Stimulated activated naive CD8-positive, alpha-beta T cell treated with anti-CD3 and anti-CD28 coated beads, Interleukin-15, Interleukin-2, amounts not matched to agents 100 U/mL and 50 U/mL, for 24 hours (primary cell): ENCODE measurements around the gene ZNF341.

ENCODE experiments used
- ATAC-seq: fragments of 150-1000 bp; cut with Tn5 transposase; one replicate; pipeline ENCODE4 v1.10.0; 2021
- DNase-seq: peaks from one replicate; pipeline ENCODE4 v3.0.0; 2021

The ZNF341 gene

DNA sequence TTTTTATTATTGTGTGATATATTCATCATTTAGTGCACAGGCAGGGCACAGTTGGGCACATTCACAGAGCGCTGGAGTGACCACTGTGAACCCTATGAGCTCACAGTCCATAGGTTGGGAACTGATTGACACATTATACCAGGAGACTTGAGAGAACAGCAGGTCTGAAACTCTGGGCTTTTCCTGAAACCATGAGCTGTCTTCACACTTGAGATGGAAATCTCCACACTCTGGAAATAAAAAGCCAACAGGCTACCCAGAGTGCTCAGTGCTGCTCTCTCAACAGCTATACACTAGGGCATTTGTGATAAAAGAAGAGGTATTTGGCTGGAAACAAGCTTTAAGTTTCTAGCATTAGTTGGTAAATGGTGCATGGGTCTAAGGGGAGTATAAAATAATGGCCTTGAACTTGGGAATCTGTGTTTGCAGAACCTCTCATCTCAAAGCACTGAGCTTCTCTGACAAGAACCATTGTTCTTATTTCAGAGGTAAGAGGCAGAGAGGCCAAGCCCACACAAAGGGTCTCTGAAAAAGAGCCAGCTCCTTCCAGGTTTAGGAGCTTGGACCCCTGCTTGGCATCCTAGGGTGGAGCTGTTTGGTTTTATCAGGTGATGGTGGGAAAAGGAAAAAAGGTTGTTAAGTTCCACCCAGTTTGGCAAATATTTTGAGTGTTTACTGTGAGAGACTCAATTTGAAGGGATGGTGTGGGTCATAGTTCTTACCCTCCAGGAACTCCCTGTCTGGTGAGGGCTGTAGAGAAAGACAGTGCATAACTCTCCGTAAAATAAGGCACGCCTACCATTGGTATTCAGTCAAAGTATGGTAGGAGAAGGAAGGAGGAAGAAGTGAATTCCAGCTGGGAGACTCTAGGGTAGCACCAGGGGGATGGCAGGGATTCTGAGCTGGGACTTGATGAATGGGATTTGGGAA is 93.8 kb downstream of the ZNF341 start:
- DNase-seq = no peak
- ATAC-seq = no peak

DNA sequence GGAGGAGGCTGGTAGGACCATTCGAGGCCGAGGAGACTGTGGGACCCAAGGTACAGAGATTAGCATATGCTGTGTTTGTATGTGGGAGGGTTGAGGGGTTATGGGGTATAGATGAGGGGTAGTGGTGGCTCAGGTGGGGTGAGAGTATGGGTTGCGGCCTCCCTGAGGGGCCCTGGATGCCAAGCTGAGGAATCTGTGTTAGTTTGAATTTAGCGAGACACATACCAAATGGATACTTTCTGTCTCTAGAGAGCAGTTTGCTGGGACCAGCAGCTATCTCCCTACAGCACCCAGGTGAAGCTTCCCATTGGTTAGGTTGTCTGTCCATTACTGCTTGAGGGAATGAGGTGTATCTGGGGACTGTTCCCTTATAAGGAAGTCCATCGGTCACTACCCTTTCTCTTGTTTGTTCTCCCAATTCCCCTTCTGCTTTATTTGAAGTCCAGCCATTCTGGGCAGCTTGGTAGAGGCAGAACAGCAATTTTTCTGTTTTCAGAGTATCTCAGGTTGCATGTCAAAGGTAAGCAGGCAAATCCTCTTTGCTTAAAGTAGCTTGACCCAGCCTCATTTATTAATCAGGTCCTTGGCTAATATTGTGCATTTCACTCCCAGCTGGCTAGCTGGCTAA is 94.6 kb downstream of the ZNF341 start:
- no peak for DNase-seq

GRCh38 chr20:33827109-33827508 is 95.3 kb downstream of the ZNF341 start:
- no peak for ATAC-seq
- no peak for DNase-seq

More for the DNA sequence above, 94.6 kb downstream of the ZNF341 start:
- ATAC-seq = no peak

- no peak for DNase-seq
- no peak for ATAC-seq
Measured at GRCh38 chr20:33827634-33828325, 96.0 kb downstream of the ZNF341 start.

DNA sequence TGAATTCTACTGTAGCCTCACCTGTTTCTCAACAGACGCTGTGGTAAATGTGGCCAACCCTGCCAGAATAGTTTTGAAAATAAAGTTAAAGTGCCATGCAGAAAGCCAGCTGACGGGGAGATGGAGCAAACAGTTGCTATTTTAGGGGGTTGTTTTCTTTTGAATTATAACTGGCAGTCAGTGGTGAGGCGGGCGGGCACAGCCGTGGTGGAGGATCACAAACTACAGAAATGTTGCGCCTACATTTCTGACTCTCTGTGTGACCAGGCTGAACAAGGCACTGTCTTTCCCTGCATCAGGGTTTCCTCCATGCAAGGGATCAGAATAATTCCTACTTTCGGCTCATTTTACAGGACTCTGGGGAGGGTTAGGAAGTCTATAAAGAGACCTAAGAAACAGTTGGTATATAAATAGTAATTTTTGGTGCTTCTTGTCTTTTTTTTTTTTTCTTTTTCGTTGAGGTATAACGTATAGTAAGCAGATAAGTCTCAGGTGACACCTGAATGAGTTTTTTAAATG is 96.6 kb downstream of the ZNF341 start:
- ATAC-seq (no peak), DNase-seq (no peak)

DNA sequence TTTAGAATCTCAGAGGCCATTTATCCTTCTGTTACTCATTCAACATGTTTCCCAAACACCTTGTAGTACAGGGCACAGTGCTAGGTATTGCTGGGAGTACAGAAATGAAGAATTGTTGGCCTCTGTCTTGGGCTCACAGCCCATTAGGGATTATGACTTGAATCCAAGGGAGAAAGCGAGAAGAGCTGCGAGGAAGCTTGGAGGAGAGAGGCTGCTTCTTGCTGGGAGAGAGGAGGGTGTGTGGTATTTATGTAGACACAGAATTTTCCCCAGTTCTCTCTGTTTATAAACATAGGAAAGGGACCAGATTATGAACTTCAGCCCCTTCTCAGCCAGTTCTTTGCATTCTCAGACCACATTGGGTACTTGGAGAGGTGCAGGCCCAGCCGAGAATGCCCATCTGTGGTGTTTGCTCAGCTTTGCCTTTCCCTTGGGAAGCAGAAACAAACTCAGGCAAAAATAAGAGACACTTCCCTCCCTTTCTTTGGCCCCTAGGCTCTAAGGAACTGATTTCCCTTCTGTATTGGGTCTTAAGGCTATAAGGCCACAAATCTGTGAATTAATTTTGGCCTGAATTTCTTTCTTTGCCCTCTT is 97.3 kb downstream of the ZNF341 start:
- DNase-seq (no peak), ATAC-seq (no peak)

DNA sequence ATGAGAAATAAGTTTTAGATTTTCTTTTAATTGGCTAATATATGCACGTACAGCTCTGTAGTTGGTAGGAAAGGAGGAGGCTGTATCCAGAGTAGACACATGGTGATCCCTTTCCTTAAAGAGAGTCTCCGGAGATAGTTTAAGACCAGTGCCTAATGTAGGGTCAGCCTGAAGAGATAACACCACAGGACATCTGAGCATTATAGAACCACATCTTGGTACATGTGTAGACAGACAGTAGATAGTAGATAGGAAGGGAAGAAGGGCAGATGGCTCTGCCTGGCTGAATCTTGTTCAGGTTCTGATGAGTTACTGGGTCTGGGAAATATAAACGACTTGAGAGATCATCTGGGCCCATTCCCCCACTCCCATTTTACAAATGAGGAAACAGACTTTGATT is 97.8 kb downstream of the ZNF341 start:
- ATAC-seq = no peak
- no peak for DNase-seq

DNA sequence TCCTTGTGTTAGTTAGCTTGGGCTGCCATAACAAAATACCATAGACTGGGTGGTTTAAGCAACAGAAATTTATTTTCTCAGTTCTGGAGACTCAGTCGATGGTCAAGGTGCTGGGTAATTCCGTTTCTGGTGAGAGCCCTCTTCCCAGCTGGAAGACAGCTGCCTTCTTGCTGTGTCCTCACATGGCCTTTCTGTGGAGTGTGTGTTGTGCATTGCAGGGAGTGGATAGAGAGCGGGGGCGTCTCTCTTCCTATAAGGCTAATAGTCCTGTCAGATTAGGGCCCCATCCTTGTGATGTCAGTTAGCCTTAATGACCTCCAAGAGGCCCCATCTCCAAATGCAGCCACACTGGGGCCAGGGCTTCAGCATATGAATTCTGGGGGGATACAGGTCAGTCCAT is 98.6 kb downstream of the ZNF341 start:
- ATAC-seq (no peak), DNase-seq (no peak)

- ATAC-seq (no peak), DNase-seq (no peak)
Measured at GRCh38 chr20:33832103-33832804, 100.5 kb downstream of the ZNF341 start.

- ATAC-seq (no peak), DNase-seq (no peak)
Measured at GRCh38 chr20:33833333-33833732, 101.5 kb downstream of the ZNF341 start.

DNA sequence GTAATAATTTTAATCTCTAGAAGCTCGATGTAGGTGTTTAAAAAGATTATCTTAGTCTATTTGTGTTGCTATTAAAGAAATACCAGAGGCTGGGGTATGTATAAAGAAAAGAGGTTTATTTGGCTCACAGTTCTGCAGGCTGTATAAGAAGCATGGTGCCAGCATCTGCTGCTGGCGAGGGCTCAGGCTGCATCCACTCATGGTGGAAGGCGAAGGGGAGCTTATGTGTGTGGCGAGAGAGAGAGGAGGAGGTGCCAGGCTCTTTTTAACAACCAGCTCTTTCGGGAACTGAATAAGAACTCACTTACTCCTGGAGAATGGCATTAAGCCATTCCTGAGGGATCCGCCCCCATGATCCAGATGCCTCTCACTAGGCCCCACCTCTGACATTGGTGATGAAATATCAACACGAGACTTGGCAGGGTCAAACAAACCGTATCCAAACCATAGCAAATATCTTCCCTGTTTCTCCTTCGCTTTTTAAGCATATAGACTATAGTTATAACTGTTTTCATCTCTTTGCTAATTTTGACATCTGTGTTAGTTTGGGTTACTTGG is 103.9 kb downstream of the ZNF341 start:
- DNase-seq = no peak
- no peak for ATAC-seq

GRCh38 chr20:33836277-33836676 is 104.5 kb downstream of the ZNF341 start:
- ATAC-seq = no peak

DNA sequence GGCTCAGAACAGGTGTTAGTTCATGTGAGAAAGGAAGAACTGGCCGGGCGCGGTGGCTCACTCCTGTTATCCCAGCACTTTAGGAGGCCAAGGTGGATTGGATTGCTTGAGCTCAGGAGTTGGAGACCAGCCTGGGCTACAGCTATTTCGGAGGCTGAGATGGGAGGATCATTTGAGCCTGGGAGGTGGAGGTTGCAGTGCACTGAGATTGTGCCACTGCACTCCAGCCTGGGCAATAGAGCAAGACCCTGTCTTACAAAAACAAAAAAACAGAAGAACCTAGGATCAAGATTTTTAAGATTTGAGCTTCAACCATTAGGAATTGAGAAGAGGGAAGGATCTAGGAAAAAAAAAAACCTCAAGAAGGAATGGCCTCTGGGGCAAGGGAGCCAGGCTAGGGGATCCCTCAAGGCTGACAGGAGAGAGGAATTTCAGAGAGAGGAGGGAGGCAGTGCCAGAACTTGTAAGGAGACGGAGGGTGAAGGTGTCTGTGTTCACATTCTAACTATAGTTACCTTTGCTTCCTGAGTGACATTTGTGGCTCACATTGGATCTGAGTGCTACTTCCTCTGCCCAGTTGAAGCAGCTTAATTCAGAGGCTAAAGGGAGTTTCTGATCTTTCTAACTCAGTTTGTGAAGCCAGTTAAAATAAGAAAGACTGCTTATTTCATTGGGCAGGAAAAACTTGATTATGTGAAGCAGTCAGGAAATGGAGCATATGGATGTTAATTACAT is 105.5 kb downstream of the ZNF341 start:
- ATAC-seq = no peak
- no peak for DNase-seq

More at GRCh38 chr20:33836277-33836676, 104.5 kb downstream of the ZNF341 start:
- DNase-seq = no peak

DNA sequence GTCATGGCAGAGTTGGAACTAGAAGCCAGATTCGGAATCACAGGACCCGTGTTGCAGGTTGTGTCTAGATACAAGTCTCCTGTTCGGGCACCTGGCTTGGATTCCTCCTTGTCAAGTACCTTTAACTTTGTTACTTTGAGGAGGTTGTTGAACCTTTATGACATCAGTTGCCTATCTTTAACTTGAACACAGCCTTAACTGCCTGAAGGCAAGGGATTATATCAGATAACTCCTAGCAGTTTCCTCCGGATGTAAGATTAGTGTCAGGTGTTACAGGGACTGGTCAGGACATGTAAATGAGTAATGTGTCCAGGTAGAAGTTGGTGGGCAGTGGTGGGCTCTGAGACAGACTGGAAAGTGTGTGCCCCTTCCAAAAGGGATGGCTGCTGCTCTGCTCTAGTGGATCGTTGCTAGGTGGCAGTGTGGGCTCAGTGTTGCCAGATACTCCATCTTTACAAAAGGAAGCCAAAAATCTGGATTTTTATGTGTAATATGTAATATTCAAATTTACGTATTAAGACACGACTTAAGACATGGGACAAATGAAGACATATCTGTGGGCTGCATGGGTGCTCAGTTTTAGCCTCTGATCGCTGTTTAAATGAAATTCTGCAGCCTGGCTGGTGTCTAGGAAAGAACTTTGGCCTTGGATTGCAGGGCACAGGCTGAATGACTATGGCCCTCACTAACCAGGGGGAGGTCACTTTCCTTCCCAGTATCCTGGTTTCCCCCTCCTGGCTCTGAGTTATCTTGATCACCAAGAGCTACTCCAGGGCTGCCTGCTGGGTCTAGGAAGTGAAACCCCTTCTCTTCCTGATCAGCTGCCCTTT is 106.5 kb downstream of the ZNF341 start:
- ATAC-seq = no peak

GRCh38 chr20:33839591-33839990 is 107.8 kb downstream of the ZNF341 start:
- no peak for DNase-seq
- no peak for ATAC-seq

More for the DNA sequence above, 106.5 kb downstream of the ZNF341 start:
- DNase-seq = no peak

- ATAC-seq = no peak
- DNase-seq = no peak
Measured at GRCh38 chr20:33840160-33840559, 108.4 kb downstream of the ZNF341 start.

DNA sequence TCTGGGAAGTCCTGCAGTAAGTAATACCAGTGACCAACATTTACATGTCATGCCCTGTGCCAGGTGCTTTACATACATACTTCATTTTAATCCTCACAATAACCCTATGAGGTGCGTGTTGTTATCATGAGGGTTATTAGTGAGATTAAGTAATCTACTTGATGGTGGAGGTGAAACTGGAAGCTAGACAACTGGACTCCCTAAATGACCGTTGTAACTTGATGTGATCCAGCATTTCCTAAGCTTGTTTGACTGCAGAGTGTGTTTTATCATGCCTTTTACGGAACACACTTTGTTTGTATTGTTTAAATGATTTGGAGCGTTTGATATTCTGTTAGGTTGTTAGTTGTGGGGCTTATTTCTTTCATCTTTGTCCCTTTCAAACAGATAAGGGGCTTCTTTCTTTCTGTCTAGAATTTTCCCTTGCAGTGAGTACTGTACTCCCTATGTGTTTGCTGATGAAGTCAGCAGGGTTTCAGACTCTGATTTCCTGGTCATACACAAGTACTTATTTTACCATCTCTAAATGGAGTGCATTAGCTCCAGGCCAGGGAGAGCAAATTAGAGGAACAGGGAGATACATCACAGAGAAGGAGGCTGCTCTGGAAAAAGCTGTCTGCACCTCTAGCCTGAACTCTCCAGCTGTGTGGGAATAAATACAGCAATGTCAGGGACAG is 109.1 kb downstream of the ZNF341 start:
- ATAC-seq (no peak), DNase-seq (no peak)

DNA sequence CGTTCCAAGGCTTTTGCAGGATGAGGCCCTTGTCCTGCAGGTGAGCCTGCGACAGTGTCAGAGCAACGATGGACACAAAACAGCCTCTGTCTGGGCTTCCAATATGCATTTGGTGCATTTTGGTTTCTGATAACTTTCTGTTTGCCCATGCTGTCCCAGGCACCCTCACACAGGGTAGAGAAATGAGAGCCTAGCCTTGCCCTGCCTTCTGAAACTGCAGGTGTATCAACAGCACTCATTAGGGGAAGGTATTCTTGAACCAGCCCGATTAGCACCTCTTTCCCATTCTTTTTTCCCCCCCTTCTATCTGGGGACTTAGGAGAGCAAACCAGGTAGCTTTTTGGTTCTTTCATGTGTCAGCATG is 109.6 kb downstream of the ZNF341 start:
- ATAC-seq = no peak
- no peak for DNase-seq
